Measurements from ENCODE around the gene IRAK2. TPM values are rescaled to one million over a fixed set of nuclear protein-coding genes. Genes with fewer than 3 reads are reported as not detected.

IRAK2 gene
- total RNA-seq, 1 experiment from 2014 or later = 25.1 TPM

GRCh38 chr3:10260211-10260701 is 95.5 kb downstream of the IRAK2 start:
- no peaks in the 10 kb centered on the region for H3K27me3 ChIP-seq (ENCODE audit: control insufficient read depth, insufficient read depth, low read length)
- TF ChIP-seq REST (IDR thresholded peaks at IDR 0.05; ENCODE audit: insufficient read depth in 1 of 2, low read depth in 2 of 2, low read length in 1 of 2) (no peak), SIN3A (IDR thresholded peaks at IDR 0.05; ENCODE audit: borderline replicate concordance, insufficient read depth, low read depth, low read length) (no peak), CTCF (IDR thresholded peaks at IDR 0.05) (no peak), POLR2AphosphoS5 (IDR thresholded peaks at IDR 0.05; ENCODE audit: low read depth, low read length) (no peak), TCF7L2 (IDR thresholded peaks at IDR 0.05; ENCODE audit: low read depth, low read length) (no peak)
- no peak overlapping the region for H3K4me3 ChIP-seq (ENCODE audit: low read depth in 2 of 2, low read length in 2 of 2)
- CTCF ChIA-PET = interaction anchor here (0.7 kb wide), 1 partner anchor 328 kb away, joined by 3 read pairs; no protein-coding TSS in a partner anchor
- peaks cover 4% of the 10 kb centered on the region; the same call in 1 of the 2 replicates for H3K36me3 ChIP-seq (ENCODE audit: control insufficient read depth, insufficient read depth, low read length)
- H3K27ac ChIP-seq (ENCODE audit: low read length) = no peak overlapping the region
- in situ Hi-C loops (cut with HindIII; ENCODE audit: low pct_unique_long_range_greater_than_20kb, low sequenced_read_pairs) = no loop called here
- POLR2A ChIA-PET = no interaction called here
- no peaks in the 10 kb centered on the region for H3K9me3 ChIP-seq (ENCODE audit: control insufficient read depth, insufficient read depth, low read depth, low read length)
- BruUV-seq (replicated peaks) = no TSS peak
- no peaks in the 10 kb centered on the region for H3K4me1 ChIP-seq (ENCODE audit: control insufficient read depth, insufficient read depth, low read length)
- no peak for DNase-seq (ENCODE audit: low read depth, low spot score)
- intact Hi-C loops (cut with micrococcal nuclease; ENCODE audit: unreplicated experiment) = no loop called here
- ATAC-seq = no peak

GRCh38 chr3:10262027-10262426 is 97.3 kb downstream of the IRAK2 start:
- no peaks in the 10 kb centered on the region for H3K27me3 ChIP-seq (ENCODE audit: control insufficient read depth, insufficient read depth, low read length)
- DNase-seq (ENCODE audit: low read depth, low spot score) = no peak
- no peak overlapping the region for H3K27ac ChIP-seq (ENCODE audit: low read length)
- TF ChIP-seq CTCF (IDR thresholded peaks at IDR 0.05) (no peak), SIN3A (IDR thresholded peaks at IDR 0.05; ENCODE audit: borderline replicate concordance, insufficient read depth, low read depth, low read length) (no peak), POLR2AphosphoS5 (IDR thresholded peaks at IDR 0.05; ENCODE audit: low read depth, low read length) (no peak), REST (IDR thresholded peaks at IDR 0.05; ENCODE audit: insufficient read depth in 1 of 2, low read depth in 2 of 2, low read length in 1 of 2) (no peak), TCF7L2 (IDR thresholded peaks at IDR 0.05; ENCODE audit: low read depth, low read length) (no peak)
- ATAC-seq = no peak
- intact Hi-C loops (cut with micrococcal nuclease; ENCODE audit: unreplicated experiment) = no loop called here
- peaks cover 4% of the 10 kb centered on the region for H3K36me3 ChIP-seq (ENCODE audit: control insufficient read depth, insufficient read depth, low read length)
- in situ Hi-C loops (cut with HindIII; ENCODE audit: low pct_unique_long_range_greater_than_20kb, low sequenced_read_pairs) = no loop called here
- ChIA-PET CTCF (no interaction called here), POLR2A (interaction anchor here (0.6 to 0.7 kb wide), 2 partner anchors 11 to 529 kb away, joined by 4 to 9 read pairs; no protein-coding TSS in a partner anchor)
- no peaks in the 10 kb centered on the region for H3K4me1 ChIP-seq (ENCODE audit: control insufficient read depth, insufficient read depth, low read length)
- no TSS peak for BruUV-seq (replicated peaks)
- no peaks in the 10 kb centered on the region for H3K9me3 ChIP-seq (ENCODE audit: control insufficient read depth, insufficient read depth, low read depth, low read length)
- no peak overlapping the region for H3K4me3 ChIP-seq (ENCODE audit: low read depth in 2 of 2, low read length in 2 of 2)

All from Panc1 (cell line).